Measurements from ENCODE around the gene HDAC2.
A peak's percentile ranks its signal among the peaks of the same experiment; 100 is the strongest.
"Not testable (repeated sequence)": the region's sequence is repeated elsewhere in the genome, so short reads cannot be mapped to it uniquely, and the experiment has no call there.

HDAC2 gene

DNA sequence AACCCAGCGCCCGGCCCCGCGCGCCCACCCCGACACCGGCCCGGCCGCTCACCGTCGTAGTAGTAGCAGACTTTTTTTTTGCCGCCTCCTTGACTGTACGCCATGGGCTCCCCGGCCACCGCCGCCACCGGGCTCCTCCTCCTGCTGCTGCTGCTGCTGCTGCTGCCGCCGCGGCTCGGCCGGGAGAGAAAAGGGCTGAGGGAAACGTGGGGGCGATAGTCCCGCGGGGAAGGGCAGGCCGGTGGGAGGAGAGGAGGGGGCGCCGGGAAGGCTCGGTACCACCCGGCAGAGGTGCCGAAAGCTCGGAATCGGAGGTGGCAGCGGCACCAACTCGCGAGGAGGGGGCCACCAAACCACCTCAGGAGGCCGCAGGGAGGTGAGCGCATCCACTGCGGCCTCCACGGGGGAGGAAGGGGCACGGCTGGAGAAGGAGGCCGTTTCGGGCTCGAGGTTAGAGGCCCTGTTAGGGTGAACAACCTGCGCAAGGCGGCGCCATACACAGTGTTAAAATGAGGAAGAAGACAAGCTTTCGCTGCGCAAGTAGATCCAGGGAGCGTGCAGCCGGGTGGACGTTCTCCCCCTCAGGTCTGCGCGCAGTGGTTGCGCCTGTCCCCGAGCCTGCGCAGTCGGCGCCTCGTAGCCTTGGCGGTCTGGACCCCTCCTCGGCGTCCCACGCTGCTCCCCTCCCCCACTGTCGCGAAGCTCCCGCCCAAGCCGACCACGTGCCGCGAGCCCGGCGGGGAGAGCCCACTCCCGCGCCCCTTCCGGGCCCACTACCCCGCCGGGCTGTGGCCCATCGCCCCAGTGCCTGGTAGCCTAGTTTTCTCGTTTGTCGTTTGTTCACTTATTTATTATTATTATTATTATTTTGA, at the start of gene HDAC2:
Gene HDAC2, minus strand, starts transcription at position 344 of the 872 bp plus-strand sequence. Its CDS starts 240 bp downstream, at position 104.
- no peaks in the 10 kb centered on the region for H3K9me3 ChIP-seq (ENCODE audit: low read length)
- H3K4me3 ChIP-seq (ENCODE audit: low read depth in 1 of 2, low read length in 2 of 2) = peak within 1 kb of the TSS; percentile 77 to 93
- peak within 1 kb of the TSS; percentile 77 for H3K9ac ChIP-seq (ENCODE audit: low read length)
- H3K36me3 ChIP-seq (ENCODE audit: insufficient read depth, low read length) = no peaks in the 10 kb centered on the region
- no peaks in the 10 kb centered on the region for H3K27me3 ChIP-seq (ENCODE audit: control insufficient read depth in 1 of 2, insufficient read depth in 2 of 2, low read length in 2 of 2)
- H3K27ac ChIP-seq (ENCODE audit: low read depth, low read length) = peak within 1 kb of the TSS; percentile 67
- H3K4me1 ChIP-seq (ENCODE audit: insufficient read depth, low read length) = peaks cover 34% of the 10 kb centered on the region

DNA sequence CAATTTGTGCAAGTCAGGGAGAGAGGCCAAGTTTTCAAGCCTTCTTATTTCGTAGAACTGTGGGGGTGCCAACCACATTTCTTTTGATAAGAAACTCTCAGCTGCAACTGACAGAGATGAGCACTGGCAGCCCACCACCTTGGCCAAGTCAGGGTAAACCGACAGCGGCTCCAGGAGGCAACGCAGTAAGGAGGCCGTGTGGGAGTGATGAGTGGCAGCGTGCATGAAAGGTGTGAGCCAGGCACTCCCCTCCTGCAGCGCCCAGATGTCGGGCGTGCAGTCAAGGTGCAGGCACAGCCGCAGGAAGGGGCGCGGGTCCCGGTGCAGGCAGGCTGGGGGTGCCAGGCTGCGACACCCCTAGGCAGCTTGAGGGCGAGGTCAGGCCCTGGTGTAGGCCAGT, 49.2 kb upstream of the HDAC2 start:
- no peak overlapping the region for H3K9ac ChIP-seq (ENCODE audit: low read length)
- H3K27me3 ChIP-seq (ENCODE audit: control insufficient read depth in 1 of 2, insufficient read depth in 2 of 2, low read length in 2 of 2) = no peaks in the 10 kb centered on the region
- no peak overlapping the region for H3K27ac ChIP-seq (ENCODE audit: low read depth, low read length)
- no peak overlapping the region for H3K4me3 ChIP-seq (ENCODE audit: low read depth in 1 of 2, low read length in 2 of 2)
- H3K9me3 ChIP-seq (ENCODE audit: low read length) = no peaks in the 10 kb centered on the region
- H3K4me1 ChIP-seq (ENCODE audit: insufficient read depth, low read length) = no peaks in the 10 kb centered on the region
- no peaks in the 10 kb centered on the region for H3K36me3 ChIP-seq (ENCODE audit: insufficient read depth, low read length)

DNA sequence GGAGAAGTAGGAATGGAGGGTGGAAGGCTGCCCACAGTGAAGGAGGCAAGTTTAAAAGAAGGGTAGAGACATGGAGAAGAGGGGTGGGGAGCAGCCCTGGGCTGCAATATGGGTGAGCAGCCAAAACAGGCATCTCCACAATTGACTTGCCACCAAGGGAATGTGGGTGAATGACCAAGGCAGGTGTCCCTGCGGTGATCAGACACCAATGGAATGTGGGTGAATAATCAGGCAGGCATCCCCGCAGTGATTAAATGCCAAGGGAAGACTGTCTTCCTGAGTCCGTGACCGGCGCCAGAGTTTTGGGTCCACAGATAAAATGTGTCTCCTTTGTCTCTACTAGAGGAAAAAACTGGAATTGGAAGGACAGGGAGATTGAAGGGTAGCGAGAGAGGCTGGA, 46.2 kb upstream of the HDAC2 start:
- H3K27ac ChIP-seq (ENCODE audit: low read depth, low read length); H3K9me3 ChIP-seq (ENCODE audit: low read length); H3K27me3 ChIP-seq (ENCODE audit: control insufficient read depth in 1 of 2, insufficient read depth in 2 of 2, low read length in 2 of 2); H3K9ac ChIP-seq (ENCODE audit: low read length); H3K4me1 ChIP-seq (ENCODE audit: insufficient read depth, low read length); H3K4me3 ChIP-seq (ENCODE audit: low read depth in 1 of 2, low read length in 2 of 2); H3K36me3 ChIP-seq (ENCODE audit: insufficient read depth, low read length): not testable (repeated sequence)

DNA sequence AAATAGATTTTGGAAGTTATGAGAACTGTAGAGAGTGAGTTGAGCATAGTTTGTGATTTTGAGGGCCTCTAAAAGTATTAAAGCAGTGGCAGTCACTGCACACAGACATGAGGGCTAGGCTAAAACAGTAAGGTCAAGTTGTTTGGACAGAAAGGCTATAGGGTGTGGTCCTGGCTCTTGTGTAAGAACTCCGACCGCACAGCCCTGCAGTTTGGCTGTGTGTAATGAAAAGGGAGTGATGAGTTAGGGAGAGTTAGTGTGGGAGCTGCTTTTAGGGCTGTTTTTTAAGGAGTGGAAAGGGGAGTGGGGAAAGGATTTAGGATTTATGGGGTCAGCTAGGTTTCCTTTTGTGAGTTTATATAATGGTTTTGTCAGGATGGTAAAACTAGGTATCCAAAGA, 43.2 kb upstream of the HDAC2 start:
- not testable (repeated sequence) for H3K9ac ChIP-seq (ENCODE audit: low read length); H3K27ac ChIP-seq (ENCODE audit: low read depth, low read length); H3K9me3 ChIP-seq (ENCODE audit: low read length); H3K36me3 ChIP-seq (ENCODE audit: insufficient read depth, low read length); H3K27me3 ChIP-seq (ENCODE audit: control insufficient read depth in 1 of 2, insufficient read depth in 2 of 2, low read length in 2 of 2); H3K4me1 ChIP-seq (ENCODE audit: insufficient read depth, low read length); H3K4me3 ChIP-seq (ENCODE audit: low read depth in 1 of 2, low read length in 2 of 2)

DNA sequence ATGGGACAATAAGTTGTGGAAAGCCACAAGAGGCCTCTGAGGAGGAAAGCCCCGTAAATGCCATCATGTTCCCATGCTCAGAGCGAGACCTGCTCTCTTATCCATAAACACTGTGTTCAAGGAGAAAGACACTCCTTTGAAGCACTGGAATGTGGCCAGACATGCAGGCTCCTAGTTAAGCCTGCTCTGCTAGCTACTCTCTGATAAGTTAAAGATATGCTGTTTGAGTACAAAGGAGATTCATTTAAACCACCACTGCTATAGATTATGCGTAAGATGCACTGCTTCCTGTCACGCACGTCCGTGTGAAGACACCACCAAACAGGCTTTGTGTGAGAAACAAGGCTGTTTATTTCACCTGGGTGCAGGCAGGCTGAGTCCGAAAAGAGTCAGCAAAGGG, 40.5 kb upstream of the HDAC2 start:
- not testable (repeated sequence) for H3K4me3 ChIP-seq (ENCODE audit: low read depth in 1 of 2, low read length in 2 of 2); H3K27me3 ChIP-seq (ENCODE audit: control insufficient read depth in 1 of 2, insufficient read depth in 2 of 2, low read length in 2 of 2); H3K27ac ChIP-seq (ENCODE audit: low read depth, low read length); H3K36me3 ChIP-seq (ENCODE audit: insufficient read depth, low read length); H3K4me1 ChIP-seq (ENCODE audit: insufficient read depth, low read length); H3K9me3 ChIP-seq (ENCODE audit: low read length); H3K9ac ChIP-seq (ENCODE audit: low read length)

DNA sequence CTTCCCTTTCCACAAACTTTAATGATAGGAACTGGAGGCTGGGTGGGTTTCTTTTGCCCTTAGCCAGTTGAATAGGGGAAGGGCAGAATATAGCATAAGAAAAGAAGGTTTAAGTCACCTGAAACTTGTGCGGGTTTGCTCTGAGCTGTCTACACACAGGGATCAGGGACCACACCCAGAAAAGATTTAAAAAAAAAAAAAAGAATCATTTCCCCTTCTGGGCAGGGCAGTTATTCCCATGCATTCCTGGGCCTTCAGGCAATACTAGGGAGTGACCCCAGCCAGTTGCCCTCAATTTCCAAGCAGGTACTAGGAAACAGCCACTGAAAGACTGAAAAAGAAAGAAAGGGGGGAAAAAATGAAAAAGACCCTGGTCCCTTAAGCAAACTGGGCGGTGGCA, 39.6 kb upstream of the HDAC2 start:
- H3K9ac ChIP-seq (ENCODE audit: low read length) = no peak overlapping the region
- H3K27me3 ChIP-seq (ENCODE audit: control insufficient read depth in 1 of 2, insufficient read depth in 2 of 2, low read length in 2 of 2) = no peaks in the 10 kb centered on the region
- H3K4me1 ChIP-seq (ENCODE audit: insufficient read depth, low read length) = no peaks in the 10 kb centered on the region
- H3K36me3 ChIP-seq (ENCODE audit: insufficient read depth, low read length) = no peaks in the 10 kb centered on the region
- no peak overlapping the region for H3K27ac ChIP-seq (ENCODE audit: low read depth, low read length)
- no peaks in the 10 kb centered on the region for H3K9me3 ChIP-seq (ENCODE audit: low read length)
- no peak overlapping the region for H3K4me3 ChIP-seq (ENCODE audit: low read depth in 1 of 2, low read length in 2 of 2)

DNA sequence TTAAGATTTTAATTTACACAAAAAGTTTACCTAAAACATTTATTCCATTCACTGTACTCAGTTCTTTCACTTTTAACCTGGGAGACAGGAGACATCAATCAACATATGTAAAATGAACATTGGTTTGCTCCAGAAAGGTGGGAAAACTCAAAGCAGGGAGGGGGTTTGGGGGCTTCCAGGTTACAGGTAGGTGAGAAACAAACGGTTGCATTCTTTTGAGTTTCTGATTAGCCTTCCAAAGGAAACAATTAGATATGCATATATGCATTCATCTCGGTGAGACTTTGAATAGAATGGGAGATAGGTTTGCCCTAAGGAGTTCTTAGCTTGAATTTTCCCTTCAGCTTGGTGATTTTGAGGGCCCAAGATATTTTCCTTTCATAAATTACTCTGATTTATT, 38.2 kb upstream of the HDAC2 start:
- Histone ChIP-seq H3K9ac (ENCODE audit: low read length) (no peak overlapping the region), H3K27me3 (ENCODE audit: control insufficient read depth in 1 of 2, insufficient read depth in 2 of 2, low read length in 2 of 2) (no peaks in the 10 kb centered on the region), H3K9me3 (ENCODE audit: low read length) (no peaks in the 10 kb centered on the region), H3K36me3 (ENCODE audit: insufficient read depth, low read length) (no peaks in the 10 kb centered on the region), H3K4me1 (ENCODE audit: insufficient read depth, low read length) (no peaks in the 10 kb centered on the region), H3K27ac (ENCODE audit: low read depth, low read length) (no peak overlapping the region), H3K4me3 (ENCODE audit: low read depth in 1 of 2, low read length in 2 of 2) (no peak overlapping the region)

DNA sequence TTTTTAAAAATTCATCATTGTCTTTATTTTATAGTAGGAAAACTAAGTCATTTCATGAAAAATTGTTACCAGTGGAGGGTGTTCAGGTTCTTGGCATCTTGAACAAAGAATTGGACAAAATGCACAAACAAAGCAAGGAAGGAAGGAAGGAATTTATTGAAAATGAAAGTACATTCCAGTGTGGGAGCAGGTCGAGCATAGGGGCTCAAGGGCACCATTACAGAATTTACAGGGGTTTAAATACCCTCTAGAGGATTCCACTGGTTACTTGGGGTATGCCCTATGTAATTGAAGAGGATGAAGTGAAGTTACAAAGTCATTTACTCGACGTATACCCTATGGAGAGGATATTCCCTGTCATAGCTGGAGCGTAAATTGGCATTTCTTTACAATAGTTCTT, 37.4 kb upstream of the HDAC2 start:
- Histone ChIP-seq H3K9me3 (ENCODE audit: low read length) (no peaks in the 10 kb centered on the region), H3K27ac (ENCODE audit: low read depth, low read length) (no peak overlapping the region), H3K36me3 (ENCODE audit: insufficient read depth, low read length) (no peaks in the 10 kb centered on the region), H3K4me3 (ENCODE audit: low read depth in 1 of 2, low read length in 2 of 2) (no peak overlapping the region), H3K4me1 (ENCODE audit: insufficient read depth, low read length) (no peaks in the 10 kb centered on the region), H3K9ac (ENCODE audit: low read length) (no peak overlapping the region), H3K27me3 (ENCODE audit: control insufficient read depth in 1 of 2, insufficient read depth in 2 of 2, low read length in 2 of 2) (no peaks in the 10 kb centered on the region)

DNA sequence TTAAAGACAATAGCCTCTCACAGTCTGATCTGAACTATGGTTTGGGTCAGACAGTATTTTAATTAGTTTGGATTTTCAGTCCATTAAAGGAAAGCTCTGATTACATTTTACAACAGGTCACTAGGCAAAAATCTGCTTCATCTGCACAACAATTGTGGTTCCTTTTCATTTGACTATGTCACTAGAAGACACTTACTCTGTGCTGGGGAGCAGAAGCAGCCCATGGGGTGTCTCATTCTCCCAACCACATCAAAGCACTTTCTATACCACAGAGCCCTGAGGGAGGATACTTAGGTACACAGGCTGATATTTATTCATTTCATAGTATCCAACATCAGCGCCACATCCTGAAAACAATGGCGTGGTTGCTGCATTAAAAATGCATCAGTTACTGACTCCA, 36.6 kb upstream of the HDAC2 start:
- no peak overlapping the region for H3K27ac ChIP-seq (ENCODE audit: low read depth, low read length)
- H3K4me3 ChIP-seq (ENCODE audit: low read depth in 1 of 2, low read length in 2 of 2) = no peak overlapping the region
- H3K27me3 ChIP-seq (ENCODE audit: control insufficient read depth in 1 of 2, insufficient read depth in 2 of 2, low read length in 2 of 2) = no peaks in the 10 kb centered on the region
- no peak overlapping the region for H3K9ac ChIP-seq (ENCODE audit: low read length)
- H3K9me3 ChIP-seq (ENCODE audit: low read length) = no peaks in the 10 kb centered on the region
- no peaks in the 10 kb centered on the region for H3K36me3 ChIP-seq (ENCODE audit: insufficient read depth, low read length)
- no peaks in the 10 kb centered on the region for H3K4me1 ChIP-seq (ENCODE audit: insufficient read depth, low read length)

DNA sequence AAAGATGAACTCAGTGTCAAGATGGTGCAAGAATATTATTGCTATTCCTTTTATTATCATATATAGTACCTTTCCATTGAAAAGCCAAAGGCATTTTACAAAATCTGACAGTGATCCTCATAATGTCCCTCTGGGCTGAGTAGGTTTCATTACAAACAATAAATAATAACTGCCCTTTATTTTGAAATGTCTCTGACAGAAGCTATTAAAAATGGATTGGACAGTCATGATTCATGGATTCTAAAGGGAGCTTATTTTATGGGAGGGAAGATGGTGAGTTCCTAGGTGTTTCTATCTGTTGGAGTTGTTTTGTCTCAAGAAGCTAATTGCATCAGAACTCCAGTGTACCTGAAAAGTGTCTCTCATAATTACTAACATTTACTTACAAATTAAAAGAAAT, 30.4 kb upstream of the HDAC2 start:
- no peak overlapping the region for H3K9ac ChIP-seq (ENCODE audit: low read length)
- no peaks in the 10 kb centered on the region for H3K9me3 ChIP-seq (ENCODE audit: low read length)
- H3K27ac ChIP-seq (ENCODE audit: low read depth, low read length) = no peak overlapping the region
- H3K4me3 ChIP-seq (ENCODE audit: low read depth in 1 of 2, low read length in 2 of 2) = no peak overlapping the region
- no peaks in the 10 kb centered on the region for H3K36me3 ChIP-seq (ENCODE audit: insufficient read depth, low read length)
- H3K27me3 ChIP-seq (ENCODE audit: control insufficient read depth in 1 of 2, insufficient read depth in 2 of 2, low read length in 2 of 2) = no peaks in the 10 kb centered on the region
- peaks cover 7% of the 10 kb centered on the region for H3K4me1 ChIP-seq (ENCODE audit: insufficient read depth, low read length)

DNA sequence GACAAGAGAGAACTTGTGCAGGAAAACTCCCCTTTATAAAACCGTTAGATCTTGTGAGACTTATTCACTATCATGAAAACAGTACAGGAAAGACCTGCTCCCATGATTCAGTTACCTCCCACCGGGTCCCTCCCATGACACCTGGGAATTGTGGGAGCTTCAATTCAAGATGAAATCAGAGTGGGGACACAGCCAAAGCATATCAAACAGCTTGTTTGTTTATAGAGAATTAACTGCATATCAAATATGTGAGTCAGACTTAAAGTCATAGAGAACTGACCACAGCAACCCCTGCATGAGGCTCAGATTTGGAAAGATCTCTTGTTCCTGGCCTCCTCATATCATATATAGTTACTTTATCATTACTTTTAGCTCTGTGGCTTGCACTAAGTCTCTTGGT, 29.1 kb upstream of the HDAC2 start:
- peaks cover 16% of the 10 kb centered on the region for H3K4me1 ChIP-seq (ENCODE audit: insufficient read depth, low read length)
- H3K4me3 ChIP-seq (ENCODE audit: low read depth in 1 of 2, low read length in 2 of 2) = no peak overlapping the region
- H3K27ac ChIP-seq (ENCODE audit: low read depth, low read length) = no peak overlapping the region
- no peaks in the 10 kb centered on the region for H3K27me3 ChIP-seq (ENCODE audit: control insufficient read depth in 1 of 2, insufficient read depth in 2 of 2, low read length in 2 of 2)
- H3K9me3 ChIP-seq (ENCODE audit: low read length) = no peaks in the 10 kb centered on the region
- H3K36me3 ChIP-seq (ENCODE audit: insufficient read depth, low read length) = no peaks in the 10 kb centered on the region
- H3K9ac ChIP-seq (ENCODE audit: low read length) = no peak overlapping the region

DNA sequence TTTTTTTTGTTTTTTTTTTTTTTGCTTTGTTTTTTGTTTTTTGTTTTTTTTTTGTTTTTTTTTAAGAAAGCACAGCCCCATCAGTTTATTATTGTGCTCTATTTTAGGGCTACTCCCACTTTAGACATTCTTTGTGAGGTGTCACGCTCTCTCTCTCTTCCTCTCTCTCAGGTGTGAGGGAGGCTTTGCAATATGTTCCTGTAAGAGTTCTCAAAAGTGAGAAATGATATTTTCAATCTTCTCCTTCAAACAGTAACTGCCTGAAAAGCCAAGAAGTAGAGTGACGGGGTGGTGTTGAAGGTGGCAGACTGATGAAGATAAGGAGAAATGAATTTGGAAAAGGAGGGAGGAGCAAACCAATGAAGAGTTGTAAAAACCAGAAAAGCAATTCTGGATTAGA, 28.3 kb upstream of the HDAC2 start:
- Histone ChIP-seq H3K27me3 (ENCODE audit: control insufficient read depth in 1 of 2, insufficient read depth in 2 of 2, low read length in 2 of 2) (no peaks in the 10 kb centered on the region), H3K9ac (ENCODE audit: low read length) (no peak overlapping the region), H3K27ac (ENCODE audit: low read depth, low read length) (no peak overlapping the region), H3K4me1 (ENCODE audit: insufficient read depth, low read length) (peaks cover 21% of the 10 kb centered on the region), H3K4me3 (ENCODE audit: low read depth in 1 of 2, low read length in 2 of 2) (no peak overlapping the region), H3K36me3 (ENCODE audit: insufficient read depth, low read length) (no peaks in the 10 kb centered on the region), H3K9me3 (ENCODE audit: low read length) (no peaks in the 10 kb centered on the region)

All from muscle layer of colon (tissue), 2 donors.